Uterus (tissue), 4 donors: ENCODE measurements around the gene TMEM54. TPM values are rescaled to one million over a fixed set of nuclear protein-coding genes. Genes with fewer than 3 reads are reported as not detected.

ENCODE experiments used
- DNase-seq, 2 donors: peaks; one replicate each; pipeline ENCODE4 v3.0.0-alpha.2; 2019 to 2020
- H3K27ac ChIP-seq, 2 donors: fragments of 200-600 bp; sonication (generic); 1 replicate in 1 of 2; 2 replicates in 1 of 2; pipeline ENCODE4 v1.5.1; 2016 to 2018
- H3K27me3 ChIP-seq, 2 donors: fragments of 200-600 bp; sonication (generic); one replicate each; pipeline ENCODE4 v1.5.1; 2018 to 2019; ENCODE audit warnings: control low read depth in 1 of 2
- H3K36me3 ChIP-seq, 2 donors: fragments of 200-600 bp; sonication (generic); one replicate each; pipeline ENCODE4 v1.5.1; 2019; ENCODE audit warnings: control low read depth in 1 of 2
- H3K4me1 ChIP-seq, 2 donors: fragments of 200-600 bp; sonication (generic); one replicate each; pipeline ENCODE4 v1.5.1; 2018 to 2019; ENCODE audit warnings: control low read depth in 1 of 2
- H3K4me3 ChIP-seq, 2 donors: fragments of 200-600 bp; sonication (generic); 1 replicate in 1 of 2; 2 replicates in 1 of 2; pipeline ENCODE4 v1.5.1; 2018 to 2019; ENCODE audit warnings: mild to moderate bottlenecking in 1 of 2
- H3K9me3 ChIP-seq, 2 donors: fragments of 200-600 bp; sonication (generic); one replicate each; pipeline ENCODE4 v1.5.1; 2019; ENCODE audit warnings: control low read depth in 1 of 2
- POLR2A ChIP-seq, 2 donors: fragments of 450-650 bp; IDR thresholded peaks; one replicate each; pipeline ENCODE4 v1.6.1; 2016; ENCODE audit warnings: antibody characterized with exemption in 2 of 2, mild to moderate bottlenecking in 1 of 2, moderate library complexity in 1 of 2
- intact Hi-C: fragments of 100-400 bp; cut with DNase I; formaldehyde crosslinking; loops from one replicate; pipeline ENCODE4 v1.15.1; 2023; ENCODE audit warnings: low total_unique reads
- total RNA-seq, 4 donors: library from RNA; depleted of rRNA in 3 of 4; stranded (reverse); fragments of >200 nt in 3 of 4; gene quantifications; one replicate each; pipeline versions ENCODE4 v1.1.0 to v1.2.4, GENCODE V29; 2014 to 2023
- TF ChIP-seq, protein P1 (sequence below), 4 experiments: fragments of 200-600 bp in 2 of 4; fragments of 450-650 bp in 2 of 4; sonication (generic) in 2 of 4; IDR thresholded peaks; one replicate each; pipeline ENCODE4 v1.5.1; 2016 to 2019; ENCODE audit warnings: antibody characterized with exemption in 4 of 4, mild to moderate bottlenecking in 2 of 4, moderate library complexity in 1 of 4
- donor health status: DM: yes; HTN: yes; CAD: no.

Gene TMEM54
- total RNA-seq, 4 donors from 2014 or later, result 18.4 to 57.4 (median 34.8) TPM

- Histone ChIP-seq H3K9me3 (no peaks in the 10 kb centered on the region), H3K27ac (no peak overlapping the region), H3K4me3 (no peak overlapping the region), H3K27me3 (peaks cover 14 to 17% of the 10 kb centered on the region in 2 donors), H3K4me1 (peaks cover 0 to 10% of the 10 kb centered on the region in 2 donors), H3K36me3 (no peaks in the 10 kb centered on the region)
- TF ChIP-seq, protein P1, sequence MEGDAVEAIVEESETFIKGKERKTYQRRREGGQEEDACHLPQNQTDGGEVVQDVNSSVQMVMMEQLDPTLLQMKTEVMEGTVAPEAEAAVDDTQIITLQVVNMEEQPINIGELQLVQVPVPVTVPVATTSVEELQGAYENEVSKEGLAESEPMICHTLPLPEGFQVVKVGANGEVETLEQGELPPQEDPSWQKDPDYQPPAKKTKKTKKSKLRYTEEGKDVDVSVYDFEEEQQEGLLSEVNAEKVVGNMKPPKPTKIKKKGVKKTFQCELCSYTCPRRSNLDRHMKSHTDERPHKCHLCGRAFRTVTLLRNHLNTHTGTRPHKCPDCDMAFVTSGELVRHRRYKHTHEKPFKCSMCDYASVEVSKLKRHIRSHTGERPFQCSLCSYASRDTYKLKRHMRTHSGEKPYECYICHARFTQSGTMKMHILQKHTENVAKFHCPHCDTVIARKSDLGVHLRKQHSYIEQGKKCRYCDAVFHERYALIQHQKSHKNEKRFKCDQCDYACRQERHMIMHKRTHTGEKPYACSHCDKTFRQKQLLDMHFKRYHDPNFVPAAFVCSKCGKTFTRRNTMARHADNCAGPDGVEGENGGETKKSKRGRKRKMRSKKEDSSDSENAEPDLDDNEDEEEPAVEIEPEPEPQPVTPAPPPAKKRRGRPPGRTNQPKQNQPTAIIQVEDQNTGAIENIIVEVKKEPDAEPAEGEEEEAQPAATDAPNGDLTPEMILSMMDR (IDR thresholded peaks at IDR 0.05), result no peak
- TF ChIP-seq POLR2A (IDR thresholded peaks at IDR 0.05), result no peak
- intact Hi-C loops, result no loop called here
- DNase-seq, result no peak
Measured at GRCh38 chr1:32888677-32889420, 12.3 kb downstream of the TMEM54 start.

DNA sequence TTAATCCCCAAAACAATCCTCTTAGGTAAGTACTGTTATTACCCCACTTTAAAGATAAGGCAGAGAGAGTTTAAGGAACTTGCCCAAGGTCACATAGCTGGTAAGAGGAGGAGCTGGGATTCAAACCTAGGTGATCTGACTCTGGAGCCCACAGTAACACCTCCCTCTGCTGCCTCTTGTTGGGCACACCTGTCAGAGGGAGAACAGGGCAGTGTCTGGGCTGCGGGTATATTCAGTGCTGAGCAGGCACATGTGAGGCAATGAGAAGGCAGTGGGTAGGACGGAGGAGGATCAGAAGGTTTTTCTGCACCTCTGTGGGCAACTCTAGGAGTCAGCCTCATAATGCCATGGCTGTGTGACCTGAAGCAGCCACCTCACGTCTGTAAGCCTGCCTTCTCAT lies 13.1 kb downstream of the TMEM54 start:
- H3K4me3 ChIP-seq, result no peak overlapping the region
- no peaks in the 10 kb centered on the region for H3K36me3 ChIP-seq
- H3K9me3 ChIP-seq, result no peaks in the 10 kb centered on the region
- intact Hi-C loops, result no loop called here
- no peak overlapping the region for H3K27ac ChIP-seq
- no peak for TF ChIP-seq POLR2A (IDR thresholded peaks at IDR 0.05)
- TF ChIP-seq, protein P1 (IDR thresholded peaks at IDR 0.05), result no peak
- peaks cover 14 to 17% of the 10 kb centered on the region in 2 donors for H3K27me3 ChIP-seq
- no peak for DNase-seq
- H3K4me1 ChIP-seq, result peaks cover 0 to 4% of the 10 kb centered on the region in 2 donors

DNA sequence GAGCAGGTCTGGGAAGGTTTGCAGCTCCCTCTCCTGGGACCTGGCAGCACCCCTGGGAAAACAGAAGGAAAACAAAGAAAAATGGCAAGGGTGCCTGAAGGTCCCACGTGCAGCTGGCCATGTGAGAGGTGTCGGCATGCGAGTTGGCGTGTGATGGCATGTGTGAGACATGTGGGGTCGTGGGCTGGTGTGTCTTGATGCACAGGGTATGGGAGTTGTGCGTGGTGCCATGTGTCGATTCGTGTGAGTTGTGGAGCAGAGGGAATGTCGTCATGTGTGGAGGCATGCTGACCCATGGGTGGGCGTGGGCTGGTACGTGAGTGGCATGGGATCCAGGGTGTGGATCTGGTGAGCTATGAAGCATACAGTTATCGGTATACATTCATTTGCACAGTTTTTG lies 13.6 kb downstream of the TMEM54 start:
- H3K9me3 ChIP-seq, result no peaks in the 10 kb centered on the region
- intact Hi-C loops, result no loop called here
- H3K27ac ChIP-seq, result no peak overlapping the region
- H3K27me3 ChIP-seq, result peaks cover 14 to 17% of the 10 kb centered on the region in 2 donors
- TF ChIP-seq POLR2A (IDR thresholded peaks at IDR 0.05), result no peak
- TF ChIP-seq, protein P1 (IDR thresholded peaks at IDR 0.05), result no peak
- H3K4me1 ChIP-seq, result no peaks in the 10 kb centered on the region
- no peak overlapping the region for H3K4me3 ChIP-seq
- no peaks in the 10 kb centered on the region for H3K36me3 ChIP-seq
- DNase-seq, result no peak

DNA sequence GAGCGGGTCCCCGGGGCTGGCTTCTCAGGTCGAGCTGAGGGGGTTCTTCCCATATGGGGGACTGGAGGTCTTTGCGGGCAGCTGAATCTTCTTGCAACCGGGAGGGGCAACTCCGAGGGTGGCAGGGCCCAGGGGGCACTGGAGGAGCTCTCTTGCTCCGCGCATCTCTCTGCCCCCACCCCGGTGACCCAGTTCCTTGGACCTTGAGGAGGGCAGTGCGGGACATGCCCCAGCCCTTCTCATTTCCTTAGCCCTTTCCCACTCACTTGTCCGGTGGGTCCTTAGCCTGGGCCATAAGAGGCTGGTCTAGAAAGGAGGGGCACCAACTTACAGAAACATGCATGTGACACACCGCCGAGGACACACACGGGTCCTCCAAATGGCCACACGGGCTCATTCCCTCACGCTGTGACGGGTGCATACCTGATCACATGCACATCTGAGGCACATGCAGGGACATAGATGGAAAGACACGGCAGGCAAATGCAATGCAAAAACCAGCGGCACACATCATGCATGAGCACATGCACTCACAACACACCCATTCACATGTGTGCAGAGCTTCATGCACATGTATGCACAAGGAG lies 14.3 kb downstream of the TMEM54 start:
- Histone ChIP-seq H3K9me3 (no peaks in the 10 kb centered on the region), H3K36me3 (no peaks in the 10 kb centered on the region), H3K27me3 (peaks cover 14 to 17% of the 10 kb centered on the region in 2 donors)

More for the DNA sequence above, 14.3 kb downstream of the TMEM54 start:
- intact Hi-C loops, result no loop called here
- TF ChIP-seq, protein P1 (IDR thresholded peaks at IDR 0.05), result no peak
- TF ChIP-seq POLR2A (IDR thresholded peaks at IDR 0.05), result no peak
- H3K4me3 ChIP-seq, result no peak overlapping the region
- no peak overlapping the region for H3K27ac ChIP-seq
- DNase-seq, result no peak
- no peaks in the 10 kb centered on the region for H3K4me1 ChIP-seq
